ENCODE results near the gene CEP85L.

Gene CEP85L

GRCh38 chr6:118618676-118619377, 32.6 kb downstream of the CEP85L start:
- peak; percentile 23 for DNase-seq

- no peak for DNase-seq
Observed at GRCh38 chr6:118617417-118617816, 34.0 kb downstream of the CEP85L start.

GRCh38 chr6:118611334-118611733, 40.1 kb downstream of the CEP85L start:
- no peak for DNase-seq

GRCh38 chr6:118606858-118607257, 44.5 kb downstream of the CEP85L start:
- no peak for DNase-seq

GRCh38 chr6:118606268-118606667, 45.1 kb downstream of the CEP85L start:
- DNase-seq = no peak

GRCh38 chr6:118603372-118603771, 48.0 kb downstream of the CEP85L start:
- DNase-seq = no peak

GRCh38 chr6:118602300-118602699, 49.1 kb downstream of the CEP85L start:
- DNase-seq = no peak

GRCh38 chr6:118598324-118598723, 53.1 kb downstream of the CEP85L start:
- no peak for DNase-seq

GRCh38 chr6:118597636-118598035, 53.8 kb downstream of the CEP85L start:
- DNase-seq = no peak

GRCh38 chr6:118596774-118597320, 54.5 kb downstream of the CEP85L start:
- DNase-seq = no peak

GRCh38 chr6:118594877-118595276, 56.5 kb downstream of the CEP85L start:
- DNase-seq = no peak

GRCh38 chr6:118591897-118592296, 59.5 kb downstream of the CEP85L start:
- no peak for DNase-seq

- DNase-seq = no peak
Observed at GRCh38 chr6:118589649-118590365, 61.6 kb downstream of the CEP85L start.

GRCh38 chr6:118589186-118589585, 62.2 kb downstream of the CEP85L start:
- no peak for DNase-seq

GRCh38 chr6:118588626-118589025, 62.8 kb downstream of the CEP85L start:
- no peak for DNase-seq

- DNase-seq = no peak
Observed at GRCh38 chr6:118586746-118587485, 64.5 kb downstream of the CEP85L start.

GRCh38 chr6:118584911-118585310, 66.5 kb downstream of the CEP85L start:
- no peak for DNase-seq

- DNase-seq = no peak
Observed at GRCh38 chr6:118581489-118581959, 69.9 kb downstream of the CEP85L start.

GRCh38 chr6:118580585-118581419, 70.6 kb downstream of the CEP85L start:
- DNase-seq = peak; percentile 76

GRCh38 chr6:118579786-118580185, 71.6 kb downstream of the CEP85L start:
- DNase-seq = no peak

GRCh38 chr6:118578617-118579016, 72.8 kb downstream of the CEP85L start:
- DNase-seq = no peak

- DNase-seq = no peak
Observed at GRCh38 chr6:118577972-118578371, 73.4 kb downstream of the CEP85L start.
